NCI-H526 (cell line): ENCODE results near the gene SETX.

Experiments
- DNase-seq, 2 experiments: peaks; one replicate each; lab custom pipeline; 2025; lab: John Stamatoyannopoulos, UW

Gene SETX

DNA sequence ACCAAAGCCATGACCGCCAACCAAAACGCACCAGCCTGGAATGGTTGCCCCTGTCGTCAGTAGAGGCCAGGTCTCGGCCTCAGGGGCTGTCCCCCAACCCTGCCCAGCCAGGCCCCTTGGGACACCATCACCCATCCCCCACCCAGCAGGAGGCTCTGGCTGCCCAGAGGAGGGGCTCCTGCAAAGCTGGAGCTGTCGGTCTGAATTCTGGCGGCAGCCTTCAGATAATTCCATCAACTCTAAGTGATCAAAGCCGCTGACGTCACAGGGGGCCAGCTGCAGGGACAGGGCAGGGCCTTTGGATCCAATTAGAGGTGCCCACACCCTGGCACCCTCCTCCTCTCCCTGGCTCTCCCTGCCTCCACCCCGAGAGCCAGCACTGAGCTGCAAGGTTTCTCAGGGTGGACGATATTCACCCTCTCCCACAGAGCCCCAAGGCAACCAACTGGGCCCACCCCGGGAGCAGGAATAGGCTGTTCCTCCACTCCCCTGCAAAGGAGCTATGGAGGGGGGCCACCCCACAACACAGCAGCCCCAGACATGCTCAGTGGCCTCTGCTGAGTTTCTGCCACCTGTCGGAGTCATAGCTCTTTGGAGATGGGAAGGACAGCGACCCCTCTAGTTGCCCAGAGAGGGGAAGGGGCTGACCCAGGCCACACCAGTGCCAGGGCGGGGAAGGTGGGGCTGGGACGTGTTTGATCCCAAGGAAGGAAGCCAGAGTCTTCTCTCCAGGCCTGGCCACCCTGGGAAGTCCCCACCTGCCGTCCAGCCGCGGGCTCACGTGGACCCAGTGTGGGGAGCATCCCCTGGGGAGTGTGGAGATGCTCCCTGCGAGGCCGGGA, 114.6 kb downstream of the SETX start:
- DNase-seq, result no peak

DNA sequence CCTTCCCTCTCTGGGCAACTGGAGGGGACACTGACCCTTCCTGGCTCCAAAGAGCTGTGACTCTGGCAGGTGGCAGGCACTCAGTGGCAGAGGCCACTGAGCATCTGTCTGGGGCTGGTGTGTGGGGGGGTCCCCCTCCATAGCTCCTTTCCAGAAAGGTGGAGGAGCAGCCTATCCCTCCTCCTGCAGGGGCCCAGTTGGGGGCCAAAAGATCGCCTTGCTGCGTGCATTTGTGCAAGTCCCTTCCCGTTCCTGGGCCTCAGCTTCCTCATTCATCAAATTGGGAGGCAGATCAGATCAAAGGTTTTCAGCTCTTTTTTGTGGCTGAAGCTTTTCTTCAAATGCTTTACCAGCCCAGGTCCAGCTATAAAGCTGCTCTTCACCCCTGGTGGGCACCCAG, 115.3 kb downstream of the SETX start:
- DNase-seq, result no peak

DNA sequence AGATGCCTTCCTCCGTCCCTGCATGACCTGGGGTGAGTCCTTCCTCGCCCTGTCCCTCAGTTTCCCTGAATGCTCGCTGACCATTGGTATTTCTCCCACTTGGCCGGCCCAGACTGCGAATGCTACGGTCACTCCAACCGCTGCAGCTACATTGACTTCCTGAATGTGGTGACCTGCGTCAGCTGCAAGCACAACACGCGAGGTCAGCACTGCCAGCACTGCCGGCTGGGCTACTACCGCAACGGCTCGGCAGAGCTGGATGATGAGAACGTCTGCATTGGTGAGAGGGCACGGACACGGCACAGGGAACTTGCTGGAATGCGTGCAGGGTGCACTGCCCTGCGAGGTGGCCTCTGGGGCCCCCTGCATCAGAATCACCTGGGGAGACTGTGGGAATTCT, 115.8 kb downstream of the SETX start:
- no peak for DNase-seq

DNA sequence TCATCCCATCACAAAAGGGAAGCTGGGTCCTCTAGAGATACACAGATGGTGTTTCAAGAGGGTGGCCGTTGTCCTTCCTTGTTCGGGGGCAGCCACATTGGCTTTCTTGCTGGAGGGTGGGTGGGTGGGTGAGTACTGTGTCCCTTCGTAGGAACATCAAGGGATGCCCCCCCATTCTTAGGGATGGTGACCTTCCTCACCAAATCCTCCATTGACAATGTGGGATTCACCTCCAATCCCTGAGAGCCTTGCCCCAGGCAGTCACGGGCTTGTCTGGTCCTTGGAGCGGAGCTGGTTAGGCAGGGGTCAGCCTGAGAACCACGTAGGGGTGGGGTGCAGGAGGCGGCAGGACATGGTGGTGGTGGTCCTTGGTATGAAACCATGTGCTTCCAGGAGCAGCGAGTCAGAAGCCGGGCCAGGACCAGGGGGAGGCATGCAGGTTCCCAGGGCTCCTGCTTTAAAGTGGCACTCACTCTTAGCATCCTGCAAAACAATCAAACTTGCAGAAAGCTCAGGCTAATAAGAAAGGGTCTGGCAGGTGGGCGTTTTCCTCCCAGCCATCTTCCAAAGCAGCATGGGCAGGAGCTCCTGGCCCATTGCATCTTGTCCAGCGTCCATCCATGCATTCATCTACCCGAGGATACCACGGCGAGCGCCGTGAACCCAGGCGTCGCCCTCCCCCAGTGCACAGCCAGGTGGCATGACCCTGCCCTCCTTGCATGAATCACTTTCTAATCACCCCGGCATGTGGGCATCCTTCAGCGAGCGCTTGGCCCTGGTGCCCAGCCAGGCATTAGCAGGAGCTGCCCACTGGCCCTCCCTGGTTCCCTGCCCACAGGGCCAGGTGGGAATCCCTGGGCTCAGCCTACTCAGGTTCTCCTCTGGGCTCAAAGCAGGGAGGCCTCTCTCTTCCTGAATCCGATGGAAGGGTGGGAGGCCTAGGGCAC, 116.5 kb downstream of the SETX start:
- DNase-seq, result no peak

DNA sequence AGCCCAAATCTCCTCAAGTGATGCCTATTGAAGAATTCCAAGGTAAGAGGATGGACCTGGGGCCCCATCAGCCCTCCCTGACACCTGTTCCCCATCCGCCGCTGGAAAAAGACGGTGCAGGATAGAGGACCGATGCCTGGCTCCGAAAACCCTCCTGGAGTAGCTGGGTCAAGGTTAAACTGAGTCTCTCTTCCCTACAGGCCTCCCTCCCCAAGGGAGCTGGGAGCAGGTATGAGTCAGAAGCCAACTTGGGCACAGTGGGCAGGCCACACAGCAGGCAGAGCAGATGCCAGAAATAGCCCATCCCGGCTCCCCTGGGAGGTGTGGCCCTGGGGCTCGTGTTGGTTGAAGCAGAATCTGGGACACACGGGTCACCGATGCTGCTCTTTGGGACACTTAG, 117.3 kb downstream of the SETX start:
- DNase-seq, result no peak

DNA sequence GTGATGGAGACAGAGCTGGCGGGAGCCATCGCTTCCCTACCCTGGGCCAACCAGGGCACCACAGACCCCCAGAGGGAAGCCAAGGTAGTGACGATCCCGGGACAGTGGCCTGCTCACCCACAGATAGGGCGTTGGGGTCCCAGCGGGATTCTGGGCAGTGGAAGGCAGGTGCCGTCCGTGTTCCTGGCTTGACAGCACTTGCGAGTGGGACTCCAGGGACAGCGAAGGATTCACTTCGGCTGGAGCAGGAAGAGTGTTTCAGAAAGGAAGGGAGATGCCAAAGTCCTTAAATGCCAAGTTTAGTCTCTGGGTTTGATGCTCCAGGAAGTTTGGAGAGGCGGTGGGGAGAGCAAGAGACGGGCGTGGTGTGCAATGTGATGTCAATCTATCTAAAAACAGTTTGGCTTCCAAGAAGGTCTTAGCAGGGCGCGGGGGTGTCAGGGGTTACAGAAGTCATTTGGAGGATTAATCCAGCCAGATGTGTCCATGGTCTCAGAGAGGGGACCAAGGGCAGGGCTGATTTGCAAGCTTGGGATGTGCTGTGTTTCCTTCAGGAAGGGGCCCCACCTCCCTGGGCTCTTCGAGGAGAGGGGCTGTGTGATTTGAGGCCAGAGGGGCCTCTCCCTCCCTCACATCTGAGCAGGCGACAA, 118.0 kb downstream of the SETX start:
- no peak for DNase-seq

DNA sequence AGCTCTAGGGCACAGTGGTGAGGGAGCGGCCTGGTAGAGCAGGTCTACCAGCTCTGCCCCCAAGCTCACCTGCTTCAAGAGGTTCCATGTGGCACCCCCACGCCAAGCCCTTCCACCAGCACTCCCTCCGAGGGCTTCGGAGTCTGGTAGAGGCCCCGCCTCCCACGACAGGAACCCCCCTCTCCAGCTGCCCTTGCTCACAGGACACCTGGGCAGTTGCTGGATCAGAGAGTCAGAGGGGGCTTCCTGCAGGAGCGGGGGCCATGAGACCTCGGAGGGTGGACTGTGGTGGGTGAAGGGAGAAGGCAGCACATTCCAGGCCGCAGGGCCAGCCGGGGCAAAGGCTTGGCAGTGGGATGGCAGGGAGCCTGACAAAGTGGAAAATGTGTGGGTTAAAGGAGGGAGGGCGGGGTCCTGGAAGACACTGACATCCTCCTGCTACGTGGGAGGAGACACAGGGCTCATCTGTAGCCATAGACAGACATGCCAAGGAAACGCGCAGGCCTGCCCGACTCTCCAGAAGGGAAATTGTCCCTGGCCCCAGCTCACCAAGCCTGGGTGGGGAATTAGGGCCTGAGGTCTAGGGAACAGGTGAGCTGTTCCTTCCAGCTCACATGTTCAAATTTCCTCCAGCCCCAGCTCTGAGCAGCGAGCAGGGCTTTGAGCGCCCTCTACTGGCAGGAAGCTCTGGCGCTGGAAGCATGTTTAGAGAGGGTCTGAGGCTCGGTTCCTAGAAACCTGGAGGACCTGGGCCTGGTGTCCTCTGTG, 118.7 kb downstream of the SETX start:
- peak; percentile 39 to 87 for DNase-seq

DNA sequence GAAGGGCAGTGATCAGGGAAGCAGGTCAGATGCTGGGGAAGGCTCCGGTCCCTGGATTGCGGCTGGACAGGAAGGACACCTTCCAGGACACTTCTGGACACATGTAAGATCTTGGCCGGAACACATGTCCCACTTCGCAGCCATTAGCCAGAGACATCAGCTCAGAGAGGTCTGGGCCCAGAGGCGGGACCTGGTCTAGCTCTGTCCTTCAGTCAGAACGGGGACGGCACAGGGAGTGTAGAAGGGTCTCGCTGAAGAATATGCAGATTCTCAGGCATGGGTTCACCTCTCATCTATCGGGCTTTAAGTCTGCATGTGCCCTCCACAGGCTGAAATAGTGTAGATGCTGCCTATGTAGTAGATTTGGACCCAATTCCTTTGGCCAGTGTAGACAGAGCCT, 119.7 kb downstream of the SETX start:
- no peak for DNase-seq

DNA sequence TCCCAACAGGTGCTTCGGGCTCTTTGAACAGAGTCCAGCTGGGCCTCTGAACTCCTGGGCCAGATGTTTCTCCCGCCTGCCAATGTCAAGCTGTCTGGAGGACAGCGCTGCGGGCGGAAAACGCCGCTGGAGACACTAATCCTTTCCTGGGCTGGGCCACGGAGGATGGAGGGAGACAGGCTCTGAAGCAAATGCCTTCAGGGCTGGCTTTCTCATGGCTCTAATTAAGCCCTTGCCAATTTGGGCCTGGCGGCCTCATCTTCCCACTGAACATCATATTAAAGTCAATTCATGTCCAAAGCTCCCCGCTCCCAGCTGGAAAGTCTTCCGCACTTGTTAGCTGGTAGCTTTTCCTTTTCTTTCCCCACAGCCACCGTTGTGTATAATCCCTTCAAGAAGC, 120.3 kb downstream of the SETX start:
- DNase-seq, result no peak

DNA sequence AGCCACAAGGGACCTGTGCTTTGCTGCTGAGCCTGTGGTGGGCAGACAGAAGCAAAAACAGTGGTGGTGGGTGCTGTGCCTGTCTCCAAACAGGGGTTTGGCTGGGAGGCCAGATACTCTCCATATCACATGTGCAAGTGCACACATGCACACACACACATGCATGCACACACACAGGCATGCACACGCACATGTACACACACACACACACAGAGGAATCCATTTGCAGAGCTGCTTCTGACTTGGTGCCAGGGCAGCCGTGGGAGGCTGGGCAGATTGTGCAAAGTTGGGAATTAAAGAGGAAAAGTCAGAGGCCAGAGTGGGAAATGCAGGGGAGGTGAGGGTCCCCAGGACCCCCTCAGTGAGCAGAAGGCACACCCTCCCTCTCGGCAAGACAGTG, 121.6 kb downstream of the SETX start:
- DNase-seq, result no peak

DNA sequence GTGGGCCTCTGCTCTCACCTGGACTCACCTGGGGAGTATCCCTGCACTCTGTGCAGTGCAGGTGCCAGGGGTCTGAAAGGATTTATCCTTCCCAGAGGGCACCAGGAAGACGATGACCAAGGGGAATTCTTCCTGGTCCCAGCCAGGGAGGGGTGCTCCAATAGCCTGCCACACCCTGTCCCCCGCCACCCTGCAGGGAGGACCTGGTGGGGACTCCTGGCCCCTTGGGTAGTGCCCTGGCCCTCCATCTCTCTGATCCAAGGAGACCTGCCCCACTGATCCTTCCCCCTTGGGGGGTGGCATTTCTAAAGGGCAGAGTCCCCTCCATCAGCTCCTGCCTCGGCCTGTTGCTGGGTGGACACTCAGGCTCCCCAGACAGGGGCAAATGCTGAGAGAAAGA, 122.3 kb downstream of the SETX start:
- DNase-seq, result no peak

DNA sequence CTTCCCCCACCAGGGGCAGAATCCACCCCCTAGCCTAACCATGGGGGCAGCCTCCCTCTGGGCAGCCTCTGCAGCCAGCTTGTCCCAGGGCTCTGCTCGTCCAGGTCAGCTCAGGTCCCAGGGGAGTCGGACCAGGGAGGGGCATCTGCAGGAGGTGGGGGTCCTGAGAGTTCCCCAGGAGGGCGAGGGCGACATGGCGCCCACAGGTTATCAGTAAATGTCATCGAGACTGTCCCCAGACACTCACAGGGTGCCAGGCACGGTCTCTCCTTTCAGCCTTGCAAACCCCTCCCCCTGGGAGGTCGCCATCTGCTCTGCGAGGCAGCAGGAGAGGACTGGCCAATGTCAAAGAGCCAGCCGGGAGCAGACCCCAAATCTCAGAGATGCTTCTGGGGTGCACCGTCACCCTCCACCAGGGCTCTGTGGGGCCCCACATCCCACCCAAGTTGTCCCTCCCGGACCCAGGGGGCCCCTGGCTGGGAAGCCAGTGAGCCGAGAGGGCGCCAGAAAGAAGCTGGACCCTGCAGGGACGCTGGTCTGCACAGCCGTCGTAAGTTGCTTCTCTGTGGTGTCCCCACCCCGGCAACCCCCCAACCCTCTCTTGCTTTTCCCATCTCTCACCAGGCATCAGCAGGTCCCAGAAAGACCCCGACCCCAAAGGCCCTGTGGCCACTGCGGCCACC, 123.6 kb downstream of the SETX start:
- no peak for DNase-seq

DNA sequence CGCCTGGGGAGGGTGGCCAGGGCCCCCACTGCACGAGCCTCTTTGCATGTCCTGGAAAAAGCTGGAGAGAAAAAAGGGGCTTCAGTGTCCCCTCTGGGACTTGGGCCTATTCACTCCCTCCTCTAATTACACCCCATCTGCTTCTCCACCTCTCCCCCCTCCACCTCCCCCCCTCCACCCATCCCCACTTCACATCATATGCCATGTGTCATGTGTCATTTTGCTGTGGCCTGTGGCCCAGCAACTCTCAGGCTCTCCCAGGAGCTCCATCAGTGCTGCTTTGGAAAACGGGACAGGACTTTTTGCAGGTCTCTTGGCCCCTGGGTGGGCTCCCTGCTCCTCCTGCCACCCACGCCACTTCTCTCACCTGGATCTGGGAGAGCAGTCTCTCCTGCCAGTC, 124.2 kb downstream of the SETX start:
- DNase-seq, result no peak

DNA sequence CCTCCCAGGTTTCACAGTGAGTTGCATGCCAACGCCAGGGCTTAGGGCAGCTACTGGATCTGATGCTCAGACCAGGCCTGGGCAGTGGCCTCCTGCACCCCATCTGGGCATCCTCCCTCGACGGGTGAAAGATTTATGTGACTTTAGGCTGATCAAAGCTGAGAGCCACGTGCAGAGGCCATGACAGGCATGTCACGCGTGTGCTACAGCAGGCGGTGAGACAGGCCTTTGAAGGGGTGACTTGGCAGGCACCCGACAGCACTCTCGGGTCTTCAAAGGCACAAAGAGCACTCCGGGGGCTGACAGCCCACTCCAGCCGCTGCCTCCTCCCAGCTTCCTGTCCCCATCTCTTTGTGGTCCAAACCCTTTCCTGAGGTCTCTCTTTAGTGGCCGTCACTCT, 126.7 kb downstream of the SETX start:
- DNase-seq, result no peak

DNA sequence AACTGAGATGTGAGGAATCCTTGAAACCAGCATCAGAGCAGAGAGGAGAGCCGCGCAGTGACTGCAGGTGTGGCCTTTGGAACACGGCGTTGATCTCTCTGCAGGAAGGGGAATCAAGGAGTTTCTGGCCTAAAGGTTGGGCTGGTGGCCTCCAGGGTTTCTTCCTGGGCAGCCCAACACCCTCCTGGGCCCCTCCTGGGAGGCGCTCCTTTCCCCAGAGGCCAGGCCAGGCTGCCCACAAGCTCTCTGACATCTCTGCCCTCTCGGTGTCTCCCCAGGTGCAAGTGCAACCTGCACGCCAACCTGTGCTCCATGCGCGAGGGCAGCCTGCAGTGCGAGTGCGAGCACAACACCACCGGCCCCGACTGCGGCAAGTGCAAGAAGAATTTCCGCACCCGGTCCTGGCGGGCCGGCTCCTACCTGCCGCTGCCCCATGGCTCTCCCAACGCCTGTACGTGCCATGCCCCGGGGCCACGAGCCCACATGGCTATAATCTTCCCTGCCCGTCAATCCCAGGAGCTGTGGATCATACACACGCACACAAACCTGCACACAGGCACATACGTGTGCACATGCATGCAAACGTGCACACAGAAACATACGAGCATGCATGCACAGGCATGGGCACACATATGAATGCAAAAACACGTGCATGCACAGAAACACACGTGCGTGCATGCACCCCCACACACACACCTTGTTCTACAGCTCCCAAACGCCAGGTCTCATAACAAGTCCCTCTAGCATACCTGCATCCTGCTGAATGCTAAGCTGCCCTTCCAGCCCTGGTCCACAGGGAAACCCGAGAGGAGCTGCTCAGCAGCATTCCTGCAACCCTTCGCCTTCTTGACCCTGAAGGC, 128.0 kb downstream of the SETX start:
- DNase-seq, result no peak

DNA sequence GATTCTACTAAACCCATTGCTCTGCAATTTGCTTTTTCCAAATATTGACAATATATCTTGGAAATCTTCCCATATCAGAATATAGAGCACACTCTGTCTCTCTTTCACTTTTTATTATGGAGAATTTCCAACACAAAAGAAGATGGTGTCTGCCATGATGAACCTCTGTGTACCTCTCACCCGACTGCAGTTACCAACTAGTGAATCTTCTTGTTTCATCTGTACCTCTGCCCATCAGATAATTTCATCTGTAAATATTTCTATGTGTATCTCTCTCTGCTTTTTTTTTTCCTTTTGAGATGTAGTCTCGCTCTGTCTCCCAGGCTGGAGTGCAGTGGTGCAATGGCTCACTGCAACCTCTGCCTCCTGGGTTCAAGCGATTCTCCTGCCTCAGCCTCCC, 130.1 kb downstream of the SETX start:
- DNase-seq, result no peak

DNA sequence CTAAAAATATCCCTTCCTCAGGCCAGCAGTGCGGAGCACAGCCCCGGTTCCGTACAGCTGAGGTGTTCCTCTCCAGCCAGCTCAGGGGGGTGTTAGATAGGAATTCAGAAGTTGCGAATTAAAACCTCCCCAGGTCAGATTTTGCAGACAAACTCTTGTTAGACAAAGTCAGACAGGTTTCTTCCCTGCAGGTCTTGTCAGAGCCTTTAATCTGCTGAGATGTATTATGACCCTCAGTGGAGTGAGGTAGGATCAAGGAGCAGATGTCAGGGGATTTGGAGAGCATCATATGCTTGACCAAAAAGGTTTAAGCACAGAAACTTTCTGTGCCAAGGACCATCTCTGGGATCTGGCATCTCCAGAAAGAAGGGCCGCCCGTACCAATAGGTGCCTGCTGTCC, 132.8 kb downstream of the SETX start:
- DNase-seq, result no peak

DNA sequence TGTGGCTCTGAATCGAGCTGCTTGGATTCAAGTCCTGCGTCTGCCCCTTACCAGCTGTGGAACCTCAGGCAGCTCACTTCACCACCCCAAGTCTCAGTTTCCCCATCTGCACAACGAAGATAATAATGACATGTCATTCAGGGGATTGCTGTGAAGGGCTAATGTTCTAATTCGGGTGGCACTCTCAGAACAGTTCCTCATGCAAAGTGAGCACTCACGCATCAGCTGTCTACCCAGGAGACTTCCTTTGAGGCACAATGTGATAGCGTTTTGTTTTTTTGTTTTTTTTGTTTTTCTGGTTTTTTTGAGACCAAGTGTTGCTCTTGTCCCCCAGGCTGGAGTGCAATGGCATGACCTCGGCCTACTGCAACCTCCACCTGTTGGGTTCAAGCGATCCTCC, 136.6 kb downstream of the SETX start:
- no peak for DNase-seq

DNA sequence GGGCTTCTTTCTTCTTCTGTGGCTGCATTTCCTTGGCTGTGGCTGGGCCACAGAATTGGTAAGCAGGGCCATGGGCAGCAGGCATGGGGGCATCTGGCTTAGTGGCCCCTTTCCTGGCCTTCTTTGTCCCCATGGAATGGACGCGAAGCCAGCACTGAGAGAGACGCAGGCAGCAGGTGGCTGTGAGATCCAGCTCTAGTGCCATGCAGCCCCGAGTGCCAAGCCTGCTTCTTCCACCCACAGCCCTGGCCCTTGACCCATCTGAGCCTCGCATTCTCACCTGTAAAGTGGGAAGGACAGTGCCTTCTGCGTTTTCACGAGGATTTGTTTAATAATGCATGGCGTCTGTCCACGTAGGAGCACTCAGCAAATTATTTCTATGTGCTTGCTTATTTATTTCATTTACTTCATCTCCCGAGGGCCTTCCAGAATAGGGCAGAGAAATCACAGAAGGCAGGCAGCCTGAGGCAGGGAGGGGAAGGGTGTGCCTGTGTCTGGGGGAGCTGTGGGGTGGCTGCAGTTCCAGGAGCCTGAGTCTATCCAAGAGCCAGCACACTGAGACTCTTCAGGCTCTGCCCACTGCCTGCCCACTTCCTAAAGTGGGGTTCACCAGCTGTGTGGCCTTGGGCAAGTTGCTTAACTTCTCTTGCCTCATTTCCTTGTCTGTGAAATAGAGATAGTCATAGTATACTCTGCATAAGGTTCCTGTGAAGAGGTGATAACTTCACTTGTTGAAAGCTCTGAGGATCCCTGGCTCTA, 137.7 kb downstream of the SETX start:
- no peak for DNase-seq
